ENCODE measurements around the gene STARD6.
"Not testable (repeated sequence)": the region's sequence is repeated elsewhere in the genome, so short reads cannot be mapped to it uniquely, and the experiment has no call there.

STARD6 gene

DNA sequence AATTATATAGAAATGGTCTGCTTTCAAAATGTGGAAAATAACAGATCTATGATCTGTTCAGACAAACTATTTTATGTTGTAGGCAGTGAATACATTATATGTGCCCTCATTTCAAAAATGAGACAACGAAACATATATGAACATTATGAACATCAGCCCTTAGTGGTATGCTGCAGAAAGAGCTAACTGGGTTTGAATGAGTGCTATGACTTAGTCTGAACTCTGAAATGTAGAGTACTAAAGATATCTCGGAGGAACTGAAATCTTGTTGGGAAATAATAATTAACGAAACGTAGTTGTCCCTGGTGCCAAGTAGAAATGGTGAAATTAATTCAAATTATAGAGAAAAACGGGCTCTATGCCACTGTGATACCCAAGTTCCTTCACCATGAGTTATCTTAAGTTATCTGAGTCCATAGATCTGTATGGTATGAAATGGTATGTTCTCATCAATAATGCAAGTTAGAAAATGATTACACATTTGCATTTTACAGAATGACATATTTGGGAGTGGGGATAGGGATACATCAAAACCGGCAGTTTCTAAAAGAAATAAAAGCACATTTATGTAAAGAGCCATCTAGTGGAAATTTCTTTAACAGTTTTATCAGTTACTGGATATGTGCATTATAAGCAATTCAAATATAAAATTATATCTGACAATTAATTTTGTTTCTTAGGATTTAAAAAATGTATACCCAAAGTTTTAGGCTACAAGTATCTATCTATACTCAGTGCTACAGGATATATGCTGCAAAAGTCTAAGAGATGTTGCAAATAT is 26.7 kb downstream of the STARD6 start:
- Histone ChIP-seq H3K4me3 (ENCODE audit: low read depth in 1 of 2, low read length in 2 of 2) (no peak overlapping the region), H3K9me3 (ENCODE audit: low read length) (no peaks in the 10 kb centered on the region), H3K36me3 (ENCODE audit: insufficient read depth, low read length) (no peaks in the 10 kb centered on the region), H3K9ac (ENCODE audit: low read length) (no peak overlapping the region), H3K27ac (ENCODE audit: low read depth, low read length) (no peak overlapping the region), H3K27me3 (ENCODE audit: control insufficient read depth in 1 of 2, insufficient read depth in 2 of 2, low read length in 2 of 2) (no peaks in the 10 kb centered on the region), H3K4me1 (ENCODE audit: insufficient read depth, low read length) (no peaks in the 10 kb centered on the region)

DNA sequence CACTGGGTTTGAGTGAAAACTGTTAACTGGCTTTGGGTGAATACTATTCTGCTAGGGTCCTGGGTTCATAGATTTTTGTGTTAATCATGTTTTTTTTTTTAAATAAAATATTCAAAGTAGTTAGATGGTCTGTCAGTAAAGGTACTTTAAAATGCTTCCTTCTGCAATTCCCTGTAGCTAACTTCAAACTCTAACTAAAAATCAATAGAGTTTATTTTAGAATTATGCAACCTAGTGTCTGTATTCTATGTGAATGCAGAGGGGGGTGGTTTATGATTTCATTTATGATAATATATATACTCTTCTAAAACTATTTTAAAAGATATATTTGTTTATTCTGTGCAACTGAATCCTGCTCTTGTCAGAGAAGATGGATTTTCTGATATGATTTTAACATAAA is 27.9 kb downstream of the STARD6 start:
- Histone ChIP-seq H3K36me3 (ENCODE audit: insufficient read depth, low read length) (no peaks in the 10 kb centered on the region), H3K4me3 (ENCODE audit: low read depth in 1 of 2, low read length in 2 of 2) (no peak overlapping the region), H3K9ac (ENCODE audit: low read length) (no peak overlapping the region), H3K27ac (ENCODE audit: low read depth, low read length) (no peak overlapping the region), H3K4me1 (ENCODE audit: insufficient read depth, low read length) (no peaks in the 10 kb centered on the region), H3K27me3 (ENCODE audit: control insufficient read depth in 1 of 2, insufficient read depth in 2 of 2, low read length in 2 of 2) (no peaks in the 10 kb centered on the region), H3K9me3 (ENCODE audit: low read length) (no peaks in the 10 kb centered on the region)

DNA sequence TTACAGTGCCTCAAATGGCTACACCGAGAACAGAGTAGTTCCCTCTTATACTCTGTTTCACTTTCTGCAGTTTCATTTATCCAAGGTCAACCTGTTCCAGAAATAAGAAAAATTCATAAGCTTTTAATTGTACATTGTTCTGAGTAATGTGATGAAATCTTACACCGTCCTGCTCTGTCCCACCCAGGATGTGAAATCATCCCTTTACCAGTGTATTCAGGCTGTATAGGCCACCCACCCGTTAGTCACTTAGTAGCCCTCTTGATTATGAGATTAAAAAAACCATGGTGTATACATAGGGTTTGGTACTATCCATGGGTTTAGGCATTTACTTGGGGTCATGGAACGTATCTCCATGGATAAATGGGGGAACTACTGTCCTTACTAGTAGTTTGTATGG is 29.8 kb downstream of the STARD6 start:
- no peaks in the 10 kb centered on the region for H3K4me1 ChIP-seq (ENCODE audit: insufficient read depth, low read length)
- no peaks in the 10 kb centered on the region for H3K9me3 ChIP-seq (ENCODE audit: low read length)
- H3K4me3 ChIP-seq (ENCODE audit: low read depth in 1 of 2, low read length in 2 of 2) = no peak overlapping the region
- no peaks in the 10 kb centered on the region for H3K27me3 ChIP-seq (ENCODE audit: control insufficient read depth in 1 of 2, insufficient read depth in 2 of 2, low read length in 2 of 2)
- no peak overlapping the region for H3K27ac ChIP-seq (ENCODE audit: low read depth, low read length)
- no peaks in the 10 kb centered on the region for H3K36me3 ChIP-seq (ENCODE audit: insufficient read depth, low read length)
- H3K9ac ChIP-seq (ENCODE audit: low read length) = no peak overlapping the region

DNA sequence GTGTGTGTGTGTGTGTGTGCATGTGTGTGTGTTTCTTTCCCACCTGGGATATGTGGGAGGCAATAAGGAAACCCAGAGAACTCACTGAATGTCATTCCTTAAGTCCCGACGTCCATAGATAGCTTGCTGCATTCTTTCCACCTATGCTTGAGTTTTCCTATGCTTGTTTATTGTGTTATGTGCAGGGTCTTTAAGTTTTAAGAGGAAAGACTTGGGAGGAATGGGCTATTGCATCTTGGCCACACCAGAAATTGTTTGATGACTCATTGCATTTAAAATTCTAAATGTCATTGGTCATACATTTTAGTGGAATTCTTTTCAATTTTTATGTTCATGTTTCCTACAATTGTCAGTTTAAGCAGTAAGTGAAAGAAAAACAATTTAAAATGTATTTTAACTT is 33.7 kb downstream of the STARD6 start:
- Histone ChIP-seq H3K36me3 (ENCODE audit: insufficient read depth, low read length) (no peaks in the 10 kb centered on the region), H3K27me3 (ENCODE audit: control insufficient read depth in 1 of 2, insufficient read depth in 2 of 2, low read length in 2 of 2) (no peaks in the 10 kb centered on the region), H3K9me3 (ENCODE audit: low read length) (no peaks in the 10 kb centered on the region), H3K9ac (ENCODE audit: low read length) (no peak overlapping the region), H3K4me3 (ENCODE audit: low read depth in 1 of 2, low read length in 2 of 2) (no peak overlapping the region), H3K27ac (ENCODE audit: low read depth, low read length) (no peak overlapping the region), H3K4me1 (ENCODE audit: insufficient read depth, low read length) (no peaks in the 10 kb centered on the region)

DNA sequence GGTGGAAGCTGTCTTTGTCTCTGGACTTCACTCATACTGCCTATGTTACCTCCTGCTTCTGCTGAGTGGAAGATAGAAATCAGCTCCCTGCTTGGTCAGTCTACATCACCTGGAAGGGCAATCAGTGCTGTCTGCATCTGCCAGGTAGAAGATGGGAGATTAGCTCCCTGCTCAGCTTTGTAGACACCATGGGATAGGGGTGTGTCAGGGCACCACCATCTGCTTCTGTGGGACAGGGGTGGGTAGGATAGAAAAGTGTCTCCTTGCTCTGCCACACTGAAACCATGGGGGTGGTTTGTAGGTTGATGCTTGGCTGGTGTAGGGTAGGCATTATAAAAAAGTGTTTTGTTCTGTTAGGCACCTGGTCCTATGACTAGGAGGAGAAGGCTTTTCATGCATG is 34.1 kb downstream of the STARD6 start:
- Histone ChIP-seq H3K9me3 (ENCODE audit: low read length) (no peaks in the 10 kb centered on the region), H3K4me1 (ENCODE audit: insufficient read depth, low read length) (no peaks in the 10 kb centered on the region), H3K9ac (ENCODE audit: low read length) (no peak overlapping the region), H3K4me3 (ENCODE audit: low read depth in 1 of 2, low read length in 2 of 2) (no peak overlapping the region), H3K27me3 (ENCODE audit: control insufficient read depth in 1 of 2, insufficient read depth in 2 of 2, low read length in 2 of 2) (no peaks in the 10 kb centered on the region), H3K36me3 (ENCODE audit: insufficient read depth, low read length) (no peaks in the 10 kb centered on the region), H3K27ac (ENCODE audit: low read depth, low read length) (no peak overlapping the region)

DNA sequence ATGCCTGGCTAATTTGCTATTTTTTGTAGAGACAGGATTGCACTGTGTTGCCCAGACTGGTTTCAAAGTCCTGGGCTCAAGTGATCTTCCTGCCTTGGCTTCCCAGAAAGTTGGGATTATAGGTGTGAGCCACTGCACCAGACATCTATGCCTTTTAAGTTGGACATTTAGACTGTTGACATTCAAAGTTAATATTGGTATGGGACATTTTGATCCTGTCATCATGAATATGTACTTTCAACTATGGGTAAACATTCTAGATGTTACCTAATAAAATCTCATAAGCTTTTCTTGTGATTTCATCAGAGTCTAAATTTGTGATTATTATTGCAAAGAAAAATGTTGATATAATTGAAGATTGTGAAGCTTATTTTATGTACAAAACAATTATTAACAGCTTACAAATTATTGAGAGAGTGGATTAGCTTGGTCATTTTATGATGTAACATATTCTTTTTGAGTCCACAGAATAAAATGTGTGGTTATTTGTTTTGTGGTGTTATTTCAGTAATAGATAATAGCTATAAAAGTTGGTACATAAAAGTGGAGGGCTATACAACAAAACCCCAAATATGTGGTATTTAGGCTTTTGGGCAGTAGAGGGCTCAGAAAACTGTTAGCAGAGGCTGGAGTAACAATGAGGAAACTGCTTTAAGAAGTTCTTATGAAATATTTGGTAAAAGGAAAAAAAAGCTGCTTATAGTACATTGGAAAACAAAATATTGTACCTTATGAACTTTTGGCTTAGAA is 41.4 kb downstream of the STARD6 start:
- Histone ChIP-seq H3K4me1 (ENCODE audit: insufficient read depth, low read length) (no peaks in the 10 kb centered on the region), H3K9me3 (ENCODE audit: low read length) (no peaks in the 10 kb centered on the region), H3K27ac (ENCODE audit: low read depth, low read length) (no peak overlapping the region), H3K27me3 (ENCODE audit: control insufficient read depth in 1 of 2, insufficient read depth in 2 of 2, low read length in 2 of 2) (no peaks in the 10 kb centered on the region), H3K9ac (ENCODE audit: low read length) (no peak overlapping the region), H3K36me3 (ENCODE audit: insufficient read depth, low read length) (no peaks in the 10 kb centered on the region), H3K4me3 (ENCODE audit: low read depth in 1 of 2, low read length in 2 of 2) (no peak overlapping the region)

- not testable (repeated sequence) for H3K36me3 ChIP-seq (ENCODE audit: insufficient read depth, low read length); H3K27ac ChIP-seq (ENCODE audit: low read depth, low read length); H3K9ac ChIP-seq (ENCODE audit: low read length); H3K9me3 ChIP-seq (ENCODE audit: low read length); H3K4me3 ChIP-seq (ENCODE audit: low read depth in 1 of 2, low read length in 2 of 2); H3K27me3 ChIP-seq (ENCODE audit: control insufficient read depth in 1 of 2, insufficient read depth in 2 of 2, low read length in 2 of 2); H3K4me1 ChIP-seq (ENCODE audit: insufficient read depth, low read length)
Observed at GRCh38 chr18:54309564-54309963, 48.1 kb downstream of the STARD6 start.

DNA sequence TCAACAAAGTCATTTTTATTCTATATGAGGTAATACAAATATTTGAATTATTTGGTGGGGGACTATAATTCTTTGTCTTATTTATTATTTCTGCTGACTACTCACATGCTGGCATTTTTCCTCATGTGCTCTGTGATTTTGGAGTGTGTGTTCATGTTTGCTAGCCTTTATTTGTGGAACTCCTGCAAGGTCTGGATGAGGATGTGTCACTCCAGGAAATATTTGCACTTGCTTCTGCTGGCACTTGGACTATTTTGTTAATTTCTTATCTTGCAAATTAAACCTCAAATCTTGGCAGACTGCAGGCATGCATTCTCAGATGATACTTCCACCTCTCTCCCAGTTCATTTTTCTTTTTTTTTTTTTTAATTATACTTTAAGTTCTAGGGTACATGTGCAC is 54.2 kb downstream of the STARD6 start:
- Histone ChIP-seq H3K36me3 (ENCODE audit: insufficient read depth, low read length) (no peaks in the 10 kb centered on the region), H3K27me3 (ENCODE audit: control insufficient read depth in 1 of 2, insufficient read depth in 2 of 2, low read length in 2 of 2) (no peaks in the 10 kb centered on the region), H3K9me3 (ENCODE audit: low read length) (no peaks in the 10 kb centered on the region), H3K27ac (ENCODE audit: low read depth, low read length) (no peak overlapping the region), H3K4me3 (ENCODE audit: low read depth in 1 of 2, low read length in 2 of 2) (no peak overlapping the region), H3K4me1 (ENCODE audit: insufficient read depth, low read length) (no peaks in the 10 kb centered on the region), H3K9ac (ENCODE audit: low read length) (no peak overlapping the region)

DNA sequence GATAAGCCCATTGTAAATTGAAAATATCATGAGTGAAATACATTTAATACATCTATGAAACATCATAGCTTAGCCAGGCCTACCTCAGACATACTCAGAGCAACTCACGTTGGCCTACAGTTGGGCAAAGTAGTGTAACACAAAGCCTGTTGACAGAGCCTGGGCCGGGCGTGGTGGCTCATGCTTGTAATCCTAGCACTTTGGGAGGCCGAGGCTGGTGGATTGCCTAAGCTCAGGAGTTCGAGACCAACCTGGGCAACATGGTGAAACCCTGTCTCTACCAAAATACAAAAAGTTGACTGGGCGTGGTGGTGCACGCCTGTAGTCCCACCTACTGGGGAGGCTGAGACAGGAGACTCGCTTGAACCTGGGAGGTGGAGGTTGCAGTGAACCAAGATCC is 58.7 kb downstream of the STARD6 start:
- H3K4me1 ChIP-seq (ENCODE audit: insufficient read depth, low read length); H3K9ac ChIP-seq (ENCODE audit: low read length); H3K9me3 ChIP-seq (ENCODE audit: low read length); H3K27ac ChIP-seq (ENCODE audit: low read depth, low read length); H3K4me3 ChIP-seq (ENCODE audit: low read depth in 1 of 2, low read length in 2 of 2); H3K27me3 ChIP-seq (ENCODE audit: control insufficient read depth in 1 of 2, insufficient read depth in 2 of 2, low read length in 2 of 2): not testable (repeated sequence)
- H3K36me3 ChIP-seq (ENCODE audit: insufficient read depth, low read length) = peaks cover 12% of the 10 kb centered on the region

DNA sequence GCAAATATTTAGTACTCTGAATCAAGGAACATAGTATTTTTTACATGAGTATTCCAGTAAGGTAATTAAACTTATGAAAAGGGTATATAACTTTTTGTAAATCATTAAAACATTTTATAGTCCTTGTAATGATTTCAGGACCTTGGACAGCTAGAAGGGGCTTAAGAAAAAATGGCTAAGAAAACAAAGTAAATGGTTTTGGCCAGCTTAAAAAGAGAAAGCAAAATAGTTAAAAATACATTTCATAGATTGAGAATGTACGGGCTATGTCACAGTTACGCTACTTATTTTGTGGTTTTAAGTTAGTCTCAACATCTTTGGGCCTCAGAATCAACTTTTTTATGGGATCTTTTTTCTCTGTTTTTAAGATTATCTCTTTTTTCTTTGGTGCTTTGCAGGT is 61.6 kb downstream of the STARD6 start:
- Histone ChIP-seq H3K9me3 (ENCODE audit: low read length) (no peaks in the 10 kb centered on the region), H3K36me3 (ENCODE audit: insufficient read depth, low read length) (peaks cover 19% of the 10 kb centered on the region), H3K4me3 (ENCODE audit: low read depth in 1 of 2, low read length in 2 of 2) (no peak overlapping the region), H3K27ac (ENCODE audit: low read depth, low read length) (no peak overlapping the region), H3K9ac (ENCODE audit: low read length) (no peak overlapping the region), H3K4me1 (ENCODE audit: insufficient read depth, low read length) (no peaks in the 10 kb centered on the region), H3K27me3 (ENCODE audit: control insufficient read depth in 1 of 2, insufficient read depth in 2 of 2, low read length in 2 of 2) (no peaks in the 10 kb centered on the region)

GRCh38 chr18:54294274-54294673 is 63.4 kb downstream of the STARD6 start:
- no peaks in the 10 kb centered on the region for H3K9me3 ChIP-seq (ENCODE audit: low read length)

More at GRCh38 chr18:54294274-54294673, 63.4 kb downstream of the STARD6 start:
- peaks cover 21% of the 10 kb centered on the region for H3K36me3 ChIP-seq (ENCODE audit: insufficient read depth, low read length)
- no peak overlapping the region for H3K27ac ChIP-seq (ENCODE audit: low read depth, low read length)
- H3K9ac ChIP-seq (ENCODE audit: low read length) = no peak overlapping the region
- no peak overlapping the region for H3K4me3 ChIP-seq (ENCODE audit: low read depth in 1 of 2, low read length in 2 of 2)
- no peaks in the 10 kb centered on the region for H3K27me3 ChIP-seq (ENCODE audit: control insufficient read depth in 1 of 2, insufficient read depth in 2 of 2, low read length in 2 of 2)
- no peaks in the 10 kb centered on the region for H3K4me1 ChIP-seq (ENCODE audit: insufficient read depth, low read length)
